A549 (cell line): ENCODE measurements around the gene GPR142.

ENCODE experiments used
- EP300 ChIP-seq, 2 experiments: fragments of >200 bp; sonication (Bioruptor Twin); formaldehyde crosslinking; IDR thresholded peaks; 2 replicates in 1 of 2; 3 replicates in 1 of 2; pipeline ENCODE4 v1.6.1; 2016 to 2017
- RAD21 ChIP-seq, 2 experiments: fragments of >200 bp in 1 of 2; sonication (Bioruptor Twin) in 1 of 2; formaldehyde crosslinking in 1 of 2; IDR thresholded peaks in 1 of 2; conservative IDR thresholded peaks in 1 of 2; 2 replicates in 1 of 2; 3 replicates in 1 of 2; pipeline ENCODE4 v1.6.1; 2012 to 2018; ENCODE audit warnings: inconsistent platforms in 1 of 2
- RFX5 ChIP-seq: fragments of 450-650 bp; IDR thresholded peaks from 2 replicates; pipeline ENCODE4 v1.7.1; 2014; ENCODE audit warnings: antibody characterized with exemption, mild to moderate bottlenecking, moderate library complexity

- TF ChIP-seq EP300 (IDR thresholded peaks at IDR 0.05): no peak
- TF ChIP-seq RFX5: no peak
- no peak for TF ChIP-seq RAD21 (conservative IDR thresholded peaks at IDR 0.05 in 1 of 2, IDR thresholded peaks at IDR 0.05 in 1 of 2)
Measured at GRCh38 chr17:74410001-74410443, 42.7 kb downstream of the GPR142 start.
